Measurements from ENCODE around the gene BLVRB.

The BLVRB gene

GRCh38 chr19:40424637-40425449, 40.7 kb downstream of the BLVRB start:
- Histone ChIP-seq H3K36me3 (ENCODE audit: control insufficient read depth in 4 of 4, insufficient read depth in 4 of 4, low read length in 3 of 4) (peaks cover 0 to 11% (median 8%) of the 10 kb centered on the region in 4 experiments), H3K27me3 (replicated peaks in 2 of 5; ENCODE audit: control insufficient read depth in 4 of 5, insufficient read depth in 5 of 5, low read length in 4 of 5) (no peaks in the 10 kb centered on the region), H3K27ac (ENCODE audit: insufficient read depth in 1 of 2, low read depth in 1 of 2, low read length in 2 of 2, poor library complexity in 1 of 2, severe bottlenecking in 2 of 2) (peak overlapping the region; percentile 84 to 93), H3K4me1 (ENCODE audit: control extremely low read depth in 1 of 4, control insufficient read depth in 4 of 4, insufficient read depth in 4 of 4, low read length in 3 of 4) (peaks cover 4 to 35% (median 25%) of the 10 kb centered on the region in 4 experiments), H3K9me3 (ENCODE audit: control extremely low read depth in 1 of 5, control insufficient read depth in 4 of 5, insufficient read depth in 2 of 5, low read depth in 1 of 5, low read length in 4 of 5) (no peaks in the 10 kb centered on the region), H3K4me3 (ENCODE audit: control insufficient read depth in 1 of 7, extremely low read depth in 1 of 7, insufficient read depth in 4 of 7, low read depth in 2 of 7, low read length in 6 of 7) (peak overlapping the region; percentile 28 to 91 (median 81))
- CTCF ChIA-PET, result interaction anchor here (0.5 to 2.7 kb wide), 7 partner anchors 12 to 146 kb away, joined by 3 to 10 read pairs (median 4); partner anchors contain the start of gene PRX
- 3% methylated on average over 12 of the region's 28 CpGs for WGBS (ENCODE audit: insufficient coverage)
- peak in 1 of 3 donors; percentile 31 for DNase-seq
- POLR2A ChIA-PET, result interaction anchor here (0.7 to 3.4 kb wide), 4 partner anchors 8 to 20 kb away, joined by 3 to 13 read pairs (median 8); no protein-coding TSS in a partner anchor

DNA sequence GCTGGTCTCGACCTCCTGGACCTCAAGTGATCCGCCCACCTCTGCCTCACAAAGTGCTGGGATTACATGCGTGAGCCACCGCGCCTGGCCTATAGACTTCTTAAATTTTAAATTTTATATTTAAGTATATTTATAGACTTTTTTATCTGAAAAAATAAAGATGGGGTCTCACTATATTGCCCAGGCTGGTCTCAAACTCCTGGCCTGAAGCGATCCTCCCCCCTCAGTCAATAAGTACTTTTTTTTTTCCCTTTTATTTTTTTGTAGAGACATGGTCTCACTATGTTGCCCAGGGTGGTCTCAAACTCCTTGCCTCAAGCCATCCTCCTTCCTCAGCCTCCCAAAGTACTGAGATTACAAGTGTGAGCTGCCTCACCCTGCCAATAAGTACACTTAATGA, 41.6 kb downstream of the BLVRB start:
- POLR2A ChIA-PET, result interaction anchor here (3.4 kb wide), 1 partner anchor 17 kb away, joined by 13 read pairs; no protein-coding TSS in a partner anchor
- peak overlapping the region in 1 of 7 experiments; percentile 91 for H3K4me3 ChIP-seq (ENCODE audit: control insufficient read depth in 1 of 7, extremely low read depth in 1 of 7, insufficient read depth in 4 of 7, low read depth in 2 of 7, low read length in 6 of 7)
- no peaks in the 10 kb centered on the region for H3K27me3 ChIP-seq (replicated peaks in 2 of 5; ENCODE audit: control insufficient read depth in 4 of 5, insufficient read depth in 5 of 5, low read length in 4 of 5)
- CTCF ChIA-PET, result interaction anchor here (0.7 to 2.7 kb wide), 6 partner anchors 10 to 145 kb away, joined by 3 to 10 read pairs (median 4); partner anchors contain the start of gene BLVRB
- H3K27ac ChIP-seq (ENCODE audit: insufficient read depth in 1 of 2, low read depth in 1 of 2, low read length in 2 of 2, poor library complexity in 1 of 2, severe bottlenecking in 2 of 2), result no peak overlapping the region
- DNase-seq, result no peak
- peaks cover 4 to 44% (median 33%) of the 10 kb centered on the region in 4 experiments for H3K4me1 ChIP-seq (ENCODE audit: control extremely low read depth in 1 of 4, control insufficient read depth in 4 of 4, insufficient read depth in 4 of 4, low read length in 3 of 4)
- peaks cover 0 to 11% (median 8%) of the 10 kb centered on the region in 4 experiments for H3K36me3 ChIP-seq (ENCODE audit: control insufficient read depth in 4 of 4, insufficient read depth in 4 of 4, low read length in 3 of 4)
- H3K9me3 ChIP-seq (ENCODE audit: control extremely low read depth in 1 of 5, control insufficient read depth in 4 of 5, insufficient read depth in 2 of 5, low read depth in 1 of 5, low read length in 4 of 5), result no peaks in the 10 kb centered on the region
- WGBS (ENCODE audit: insufficient coverage), result no CpG with 5 or more reads among the region's 6 CpGs

DNA sequence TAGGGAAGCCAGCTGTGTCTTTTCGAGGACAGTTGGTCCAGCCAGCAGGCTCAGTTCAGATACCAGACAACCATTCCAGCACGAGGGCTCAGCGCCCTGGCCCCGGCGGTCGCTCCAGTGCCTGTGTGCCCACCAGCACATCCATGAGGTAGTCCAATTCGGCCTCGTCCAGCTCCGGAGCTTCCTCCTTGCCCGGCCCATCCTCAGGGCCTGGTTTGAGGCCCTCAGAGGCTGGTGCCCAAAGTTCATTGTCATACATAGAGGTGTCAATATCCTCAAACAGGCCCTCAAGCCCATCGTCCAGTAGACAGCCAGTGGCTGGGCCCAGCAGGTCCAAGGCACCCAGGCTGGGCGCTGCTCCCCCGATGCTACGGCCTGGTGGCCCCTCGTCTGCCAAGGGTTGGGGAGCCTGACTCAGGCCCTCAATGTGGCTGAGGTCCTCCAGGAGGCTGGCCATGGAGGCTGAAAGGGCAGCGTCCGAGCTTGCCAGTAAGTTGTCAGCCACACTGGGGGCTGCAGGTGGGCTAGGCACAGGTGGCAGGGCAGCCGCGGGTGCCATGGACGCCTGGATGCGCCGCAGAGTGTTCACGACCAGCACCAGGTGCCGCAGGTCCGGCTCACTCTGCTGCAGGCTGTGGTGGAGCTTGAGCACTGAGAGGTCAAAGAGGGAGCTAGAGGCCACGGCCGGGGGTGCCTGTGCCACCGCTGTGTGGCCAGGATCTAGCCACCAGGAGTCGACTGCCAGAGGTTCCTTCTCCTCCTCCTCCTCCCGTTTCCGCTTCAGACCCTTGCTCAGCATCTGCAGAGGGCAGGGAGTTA, 42.6 kb downstream of the BLVRB start:
- POLR2A ChIA-PET, result no interaction called here
- CTCF ChIA-PET, result interaction anchor here (0.8 to 2.7 kb wide), 6 partner anchors 11 to 118 kb away, joined by 3 to 10 read pairs (median 4); partner anchors contain the start of genes BLVRB and SERTAD3
- Histone ChIP-seq H3K4me3 (ENCODE audit: control insufficient read depth in 1 of 7, extremely low read depth in 1 of 7, insufficient read depth in 4 of 7, low read depth in 2 of 7, low read length in 6 of 7) (no peak overlapping the region), H3K27me3 (replicated peaks in 2 of 5; ENCODE audit: control insufficient read depth in 4 of 5, insufficient read depth in 5 of 5, low read length in 4 of 5) (no peaks in the 10 kb centered on the region), H3K27ac (ENCODE audit: insufficient read depth in 1 of 2, low read depth in 1 of 2, low read length in 2 of 2, poor library complexity in 1 of 2, severe bottlenecking in 2 of 2) (no peak overlapping the region), H3K36me3 (ENCODE audit: control insufficient read depth in 4 of 4, insufficient read depth in 4 of 4, low read length in 3 of 4) (peaks cover 0 to 11% (median 8%) of the 10 kb centered on the region in 4 experiments), H3K4me1 (ENCODE audit: control extremely low read depth in 1 of 4, control insufficient read depth in 4 of 4, insufficient read depth in 4 of 4, low read length in 3 of 4) (peaks cover 4 to 51% (median 39%) of the 10 kb centered on the region in 4 experiments), H3K9me3 (ENCODE audit: control extremely low read depth in 1 of 5, control insufficient read depth in 4 of 5, insufficient read depth in 2 of 5, low read depth in 1 of 5, low read length in 4 of 5) (no peaks in the 10 kb centered on the region)
- no peak for DNase-seq
- 96% methylated on average over 26 of the region's 31 CpGs for WGBS (ENCODE audit: insufficient coverage)

- ChIA-PET POLR2A (interaction anchor here (1.1 kb wide), 1 partner anchor 328 kb away, joined by 4 read pairs; the partner anchor contains the start of gene ACTMAP), CTCF (interaction anchor here (1.0 to 2.1 kb wide), 3 partner anchors 17 to 22 kb away, joined by 4 to 14 read pairs (median 6); partner anchors contain the start of gene SERTAD3)
Measured at GRCh38 chr19:40421993-40422747, 43.4 kb downstream of the BLVRB start.

GRCh38 chr19:40420766-40421765, 44.5 kb downstream of the BLVRB start:
- Histone ChIP-seq H3K4me1 (ENCODE audit: control extremely low read depth in 1 of 4, control insufficient read depth in 4 of 4, insufficient read depth in 4 of 4, low read length in 3 of 4) (peaks cover 10 to 65% (median 53%) of the 10 kb centered on the region in 4 experiments), H3K4me3 (ENCODE audit: control insufficient read depth in 1 of 7, extremely low read depth in 1 of 7, insufficient read depth in 4 of 7, low read depth in 2 of 7, low read length in 6 of 7) (peak overlapping the region; percentile 73 to 84 (median 78)), H3K27me3 (replicated peaks in 2 of 5; ENCODE audit: control insufficient read depth in 4 of 5, insufficient read depth in 5 of 5, low read length in 4 of 5) (no peaks in the 10 kb centered on the region), H3K27ac (ENCODE audit: insufficient read depth in 1 of 2, low read depth in 1 of 2, low read length in 2 of 2, poor library complexity in 1 of 2, severe bottlenecking in 2 of 2) (peak overlapping the region; percentile 66 to 87), H3K9me3 (ENCODE audit: control extremely low read depth in 1 of 5, control insufficient read depth in 4 of 5, insufficient read depth in 2 of 5, low read depth in 1 of 5, low read length in 4 of 5) (no peaks in the 10 kb centered on the region), H3K36me3 (ENCODE audit: control insufficient read depth in 4 of 4, insufficient read depth in 4 of 4, low read length in 3 of 4) (peaks cover 0 to 11% (median 8%) of the 10 kb centered on the region in 4 experiments)
- POLR2A ChIA-PET, result interaction anchor here (0.6 to 1.5 kb wide), 7 partner anchors 11 to 329 kb away, joined by 3 to 6 read pairs (median 4); partner anchors contain the start of gene ACTMAP
- peak; percentile 73 to 80 (median 78) for DNase-seq
- 2% methylated on average over 54 of the region's 56 CpGs for WGBS (ENCODE audit: insufficient coverage)
- CTCF ChIA-PET, result interaction anchor here (0.9 to 2.1 kb wide), 11 partner anchors 9 to 182 kb away, joined by 3 to 14 read pairs (median 6); partner anchors contain the start of gene BLVRB

More at GRCh38 chr19:40421993-40422747, 43.4 kb downstream of the BLVRB start:
- peaks cover 0 to 11% (median 8%) of the 10 kb centered on the region in 4 experiments for H3K36me3 ChIP-seq (ENCODE audit: control insufficient read depth in 4 of 4, insufficient read depth in 4 of 4, low read length in 3 of 4)
- no peak for DNase-seq
- 95% methylated on average over 13 of the region's 16 CpGs for WGBS (ENCODE audit: insufficient coverage)
- H3K27me3 ChIP-seq (replicated peaks in 2 of 5; ENCODE audit: control insufficient read depth in 4 of 5, insufficient read depth in 5 of 5, low read length in 4 of 5), result no peaks in the 10 kb centered on the region
- no peak overlapping the region for H3K4me3 ChIP-seq (ENCODE audit: control insufficient read depth in 1 of 7, extremely low read depth in 1 of 7, insufficient read depth in 4 of 7, low read depth in 2 of 7, low read length in 6 of 7)
- no peaks in the 10 kb centered on the region for H3K9me3 ChIP-seq (ENCODE audit: control extremely low read depth in 1 of 5, control insufficient read depth in 4 of 5, insufficient read depth in 2 of 5, low read depth in 1 of 5, low read length in 4 of 5)
- H3K27ac ChIP-seq (ENCODE audit: insufficient read depth in 1 of 2, low read depth in 1 of 2, low read length in 2 of 2, poor library complexity in 1 of 2, severe bottlenecking in 2 of 2), result peak overlapping the region in 1 of 2 experiments; percentile 87
- peaks cover 4 to 58% (median 47%) of the 10 kb centered on the region in 4 experiments for H3K4me1 ChIP-seq (ENCODE audit: control extremely low read depth in 1 of 4, control insufficient read depth in 4 of 4, insufficient read depth in 4 of 4, low read length in 3 of 4)

Data from common myeloid progenitor, CD34-positive (primary cell).